ENCODE measurements around the gene MFNG. TPM values are rescaled to one million over a fixed set of nuclear protein-coding genes. Genes with fewer than 3 reads are reported as not detected.

MFNG gene
- total RNA-seq, 1 donor from 2014 or later, result 3.7 TPM

DNA sequence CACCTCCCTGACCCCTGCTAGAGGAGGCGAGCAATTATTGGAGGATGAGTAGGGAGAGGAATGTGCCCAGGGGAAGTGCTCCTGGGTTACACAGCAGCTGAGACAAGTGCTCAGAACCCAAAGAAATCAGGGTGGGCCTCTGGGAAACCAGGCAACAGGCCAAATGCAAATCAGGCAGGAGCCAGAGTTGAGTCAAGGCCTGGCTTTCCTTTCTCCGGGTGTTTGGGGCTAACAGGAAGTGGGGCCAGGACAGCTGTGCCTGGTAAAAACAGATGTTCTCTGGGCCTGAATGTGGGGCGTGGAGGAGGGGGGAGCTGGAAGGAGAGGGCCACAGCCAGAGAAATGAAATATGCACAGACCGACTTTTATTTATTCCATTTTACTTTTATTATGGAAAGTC lies 22.0 kb downstream of the MFNG start:
- H3K9me3 ChIP-seq (ENCODE audit: control insufficient read depth in 3 of 3, low read length in 3 of 3), result no peaks in the 10 kb centered on the region
- no peak overlapping the region for H3K4me3 ChIP-seq (ENCODE audit: low read length in 3 of 3)
- H3K27ac ChIP-seq (ENCODE audit: low read depth, low read length), result no peak overlapping the region
- H3K9ac ChIP-seq (ENCODE audit: low read depth in 1 of 3, low read length in 3 of 3), result no peak overlapping the region
- peaks cover 17 to 40% (median 18%) of the 10 kb centered on the region in 3 donors for H3K27me3 ChIP-seq (ENCODE audit: control insufficient read depth in 3 of 3, insufficient read depth in 3 of 3, low read length in 3 of 3)
- no peaks in the 10 kb centered on the region for H3K4me1 ChIP-seq (ENCODE audit: control insufficient read depth in 3 of 3, insufficient read depth in 3 of 3, low read length in 3 of 3)
- H3K36me3 ChIP-seq (ENCODE audit: control insufficient read depth in 3 of 3, insufficient read depth in 3 of 3, low read length in 3 of 3), result no peaks in the 10 kb centered on the region

DNA sequence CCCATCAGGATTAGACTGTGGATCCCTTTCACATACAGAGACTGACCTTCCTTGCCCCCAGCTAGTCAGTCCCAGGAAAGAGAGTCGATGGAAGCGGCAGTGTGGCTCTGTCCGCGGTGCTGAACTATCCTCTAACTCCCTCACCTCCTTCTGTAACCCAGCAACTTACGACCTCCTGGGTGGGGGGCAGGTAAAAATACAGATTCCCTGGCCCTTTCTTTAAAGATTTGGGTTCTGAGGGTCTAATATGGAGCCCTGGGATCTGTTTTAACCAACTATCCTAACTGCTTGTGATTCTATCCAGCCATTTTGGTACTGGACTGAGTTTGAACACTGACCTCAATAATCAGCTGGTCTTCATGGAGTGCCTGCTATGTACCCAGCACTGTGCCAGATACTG lies 23.2 kb downstream of the MFNG start:
- Histone ChIP-seq H3K4me1 (ENCODE audit: control insufficient read depth in 3 of 3, insufficient read depth in 3 of 3, low read length in 3 of 3) (no peaks in the 10 kb centered on the region), H3K36me3 (ENCODE audit: control insufficient read depth in 3 of 3, insufficient read depth in 3 of 3, low read length in 3 of 3) (no peaks in the 10 kb centered on the region), H3K9ac (ENCODE audit: low read depth in 1 of 3, low read length in 3 of 3) (no peak overlapping the region), H3K9me3 (ENCODE audit: control insufficient read depth in 3 of 3, low read length in 3 of 3) (no peaks in the 10 kb centered on the region), H3K27ac (ENCODE audit: low read depth, low read length) (no peak overlapping the region), H3K27me3 (ENCODE audit: control insufficient read depth in 3 of 3, insufficient read depth in 3 of 3, low read length in 3 of 3) (peaks cover 18 to 39% (median 20%) of the 10 kb centered on the region in 3 donors), H3K4me3 (ENCODE audit: low read length in 3 of 3) (no peak overlapping the region)

DNA sequence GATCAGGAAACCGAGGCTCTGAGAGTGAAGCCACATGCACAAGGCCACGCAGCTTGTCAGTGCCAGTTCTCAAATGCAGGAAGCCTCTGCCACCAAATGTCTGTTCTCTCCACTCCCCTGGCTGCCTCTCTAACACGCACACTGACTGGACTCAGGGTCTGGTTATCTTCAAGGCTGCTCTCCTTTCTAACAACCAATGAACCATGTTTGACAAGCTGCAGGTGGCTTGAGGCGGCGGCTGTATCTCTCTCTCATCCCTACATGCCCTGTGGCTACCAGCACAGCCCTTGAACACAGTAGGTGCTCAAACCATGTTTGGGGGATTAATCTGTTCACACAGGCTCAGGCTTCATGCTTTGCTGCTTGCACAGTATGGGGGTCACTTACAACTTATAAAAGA lies 23.7 kb downstream of the MFNG start:
- Histone ChIP-seq H3K9me3 (ENCODE audit: control insufficient read depth in 3 of 3, low read length in 3 of 3) (no peaks in the 10 kb centered on the region), H3K4me1 (ENCODE audit: control insufficient read depth in 3 of 3, insufficient read depth in 3 of 3, low read length in 3 of 3) (no peaks in the 10 kb centered on the region), H3K36me3 (ENCODE audit: control insufficient read depth in 3 of 3, insufficient read depth in 3 of 3, low read length in 3 of 3) (no peaks in the 10 kb centered on the region), H3K4me3 (ENCODE audit: low read length in 3 of 3) (no peak overlapping the region), H3K9ac (ENCODE audit: low read depth in 1 of 3, low read length in 3 of 3) (no peak overlapping the region), H3K27ac (ENCODE audit: low read depth, low read length) (no peak overlapping the region), H3K27me3 (ENCODE audit: control insufficient read depth in 3 of 3, insufficient read depth in 3 of 3, low read length in 3 of 3) (peaks cover 19 to 38% (median 19%) of the 10 kb centered on the region in 3 donors)

DNA sequence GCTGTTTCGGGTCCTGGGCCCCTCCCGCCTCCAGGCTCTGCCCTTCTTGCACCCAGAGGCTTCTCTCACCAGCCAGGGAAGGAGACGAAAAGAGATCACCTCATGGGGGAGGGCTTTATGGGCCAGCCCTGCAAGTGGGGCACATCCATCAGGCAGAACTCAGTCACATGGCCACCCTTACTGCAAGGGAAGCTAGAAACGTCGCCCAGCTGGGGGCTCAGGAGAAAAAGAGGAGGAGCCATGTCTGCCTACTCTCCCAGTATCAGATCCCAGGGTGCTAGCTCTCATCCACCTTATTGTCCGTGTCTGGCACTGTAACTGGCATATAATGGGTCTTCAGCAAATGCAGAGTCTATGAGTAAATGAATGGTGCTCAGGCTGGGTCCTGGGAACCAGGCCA lies 24.2 kb downstream of the MFNG start:
- Histone ChIP-seq H3K36me3 (ENCODE audit: control insufficient read depth in 3 of 3, insufficient read depth in 3 of 3, low read length in 3 of 3) (no peaks in the 10 kb centered on the region), H3K4me3 (ENCODE audit: low read length in 3 of 3) (no peak overlapping the region), H3K9me3 (ENCODE audit: control insufficient read depth in 3 of 3, low read length in 3 of 3) (no peaks in the 10 kb centered on the region), H3K27me3 (ENCODE audit: control insufficient read depth in 3 of 3, insufficient read depth in 3 of 3, low read length in 3 of 3) (peaks cover 17 to 38% (median 19%) of the 10 kb centered on the region in 3 donors), H3K4me1 (ENCODE audit: control insufficient read depth in 3 of 3, insufficient read depth in 3 of 3, low read length in 3 of 3) (no peaks in the 10 kb centered on the region), H3K9ac (ENCODE audit: low read depth in 1 of 3, low read length in 3 of 3) (no peak overlapping the region), H3K27ac (ENCODE audit: low read depth, low read length) (no peak overlapping the region)

DNA sequence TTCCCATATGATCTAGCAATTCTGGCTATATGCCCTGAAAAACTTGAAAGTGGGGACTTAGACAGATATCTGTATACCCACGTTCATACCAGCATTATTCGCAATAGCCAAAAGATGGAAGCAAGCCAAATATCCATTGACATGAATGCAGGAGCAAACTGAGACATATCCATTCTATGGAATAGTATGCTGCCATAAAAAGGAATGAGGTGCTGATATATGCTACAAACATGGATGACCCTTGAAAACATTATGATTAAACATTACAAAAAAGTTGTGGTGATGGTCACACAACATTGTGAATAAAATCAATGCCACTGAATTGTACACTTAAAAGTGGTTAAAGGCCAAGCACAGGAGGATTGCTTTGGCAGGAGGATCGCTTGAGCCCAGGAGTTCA lies 25.5 kb downstream of the MFNG start:
- H3K4me3 ChIP-seq (ENCODE audit: low read length in 3 of 3), result no peak overlapping the region
- peaks cover 24 to 43% (median 24%) of the 10 kb centered on the region in 3 donors for H3K27me3 ChIP-seq (ENCODE audit: control insufficient read depth in 3 of 3, insufficient read depth in 3 of 3, low read length in 3 of 3)
- no peak overlapping the region for H3K27ac ChIP-seq (ENCODE audit: low read depth, low read length)
- H3K9me3 ChIP-seq (ENCODE audit: control insufficient read depth in 3 of 3, low read length in 3 of 3), result no peaks in the 10 kb centered on the region
- no peaks in the 10 kb centered on the region for H3K36me3 ChIP-seq (ENCODE audit: control insufficient read depth in 3 of 3, insufficient read depth in 3 of 3, low read length in 3 of 3)
- no peak overlapping the region for H3K9ac ChIP-seq (ENCODE audit: low read depth in 1 of 3, low read length in 3 of 3)
- no peaks in the 10 kb centered on the region for H3K4me1 ChIP-seq (ENCODE audit: control insufficient read depth in 3 of 3, insufficient read depth in 3 of 3, low read length in 3 of 3)

DNA sequence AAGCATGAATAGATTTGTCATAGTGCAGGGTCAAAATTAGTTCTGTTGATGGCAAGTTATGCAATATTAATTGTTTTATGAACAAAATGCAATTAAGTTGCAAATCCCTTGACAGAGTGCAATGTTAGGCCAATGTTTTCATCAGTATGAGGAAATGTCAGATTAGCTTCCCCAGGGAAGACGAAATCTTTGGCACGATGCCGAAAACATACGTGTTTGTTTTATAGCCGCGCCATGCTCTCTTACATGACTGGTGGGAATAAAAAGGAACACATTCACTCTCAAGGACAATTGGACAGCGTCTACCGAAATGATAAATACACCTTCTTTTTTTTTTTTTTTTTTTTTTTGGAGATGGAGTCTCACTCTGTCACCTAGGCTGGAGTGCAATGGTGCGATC lies 27.0 kb downstream of the MFNG start:
- Histone ChIP-seq H3K27ac (ENCODE audit: low read depth, low read length) (no peak overlapping the region), H3K27me3 (ENCODE audit: control insufficient read depth in 3 of 3, insufficient read depth in 3 of 3, low read length in 3 of 3) (peaks cover 32 to 48% (median 32%) of the 10 kb centered on the region in 3 donors), H3K9me3 (ENCODE audit: control insufficient read depth in 3 of 3, low read length in 3 of 3) (no peaks in the 10 kb centered on the region), H3K4me3 (ENCODE audit: low read length in 3 of 3) (no peak overlapping the region), H3K36me3 (ENCODE audit: control insufficient read depth in 3 of 3, insufficient read depth in 3 of 3, low read length in 3 of 3) (no peaks in the 10 kb centered on the region), H3K4me1 (ENCODE audit: control insufficient read depth in 3 of 3, insufficient read depth in 3 of 3, low read length in 3 of 3) (no peaks in the 10 kb centered on the region), H3K9ac (ENCODE audit: low read depth in 1 of 3, low read length in 3 of 3) (no peak overlapping the region)

DNA sequence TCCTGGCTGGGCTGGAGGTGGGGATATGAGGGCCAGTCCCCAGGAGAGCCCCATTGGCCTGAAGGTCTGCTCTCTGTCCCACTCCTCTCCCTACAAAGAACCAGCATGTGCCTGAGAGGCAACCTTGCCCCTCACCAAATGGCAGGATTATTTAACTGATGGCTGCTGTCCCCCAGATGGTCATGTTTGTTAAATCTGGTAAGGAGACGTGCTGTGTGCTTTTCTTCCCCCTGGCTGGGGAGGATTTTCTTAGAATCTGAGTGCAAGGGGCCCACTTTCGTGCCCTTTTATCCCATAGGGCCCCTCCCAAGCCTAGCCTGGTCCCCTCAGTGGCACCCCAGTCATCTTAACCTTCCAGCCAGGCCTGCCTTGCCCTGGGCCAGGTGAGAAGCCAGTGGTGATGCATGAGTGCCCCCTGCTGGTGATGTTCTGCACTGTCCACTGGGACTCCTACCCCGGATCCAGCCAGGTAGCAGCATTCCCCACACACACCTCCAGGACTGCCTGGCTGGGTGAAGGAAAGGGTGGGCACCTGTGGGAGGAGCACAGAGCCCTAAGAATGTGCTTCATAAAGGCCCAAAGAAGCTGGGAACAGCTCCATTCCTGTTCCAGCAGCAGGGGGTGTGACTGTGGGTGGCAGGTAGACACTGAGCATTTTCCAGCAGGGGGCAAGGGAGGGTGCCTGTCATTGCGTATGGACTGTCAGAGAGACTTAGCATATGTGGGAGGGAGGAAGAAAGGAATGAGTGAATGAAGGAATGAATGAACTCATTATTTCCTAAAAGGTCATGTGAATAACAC lies 28.9 kb downstream of the MFNG start:
- Histone ChIP-seq H3K36me3 (ENCODE audit: control insufficient read depth in 3 of 3, insufficient read depth in 3 of 3, low read length in 3 of 3) (no peaks in the 10 kb centered on the region), H3K9me3 (ENCODE audit: control insufficient read depth in 3 of 3, low read length in 3 of 3) (no peaks in the 10 kb centered on the region), H3K27me3 (ENCODE audit: control insufficient read depth in 3 of 3, insufficient read depth in 3 of 3, low read length in 3 of 3) (peaks cover 33 to 40% (median 37%) of the 10 kb centered on the region in 3 donors), H3K9ac (ENCODE audit: low read depth in 1 of 3, low read length in 3 of 3) (no peak overlapping the region), H3K27ac (ENCODE audit: low read depth, low read length) (no peak overlapping the region), H3K4me1 (ENCODE audit: control insufficient read depth in 3 of 3, insufficient read depth in 3 of 3, low read length in 3 of 3) (no peaks in the 10 kb centered on the region), H3K4me3 (ENCODE audit: low read length in 3 of 3) (no peak overlapping the region)

DNA sequence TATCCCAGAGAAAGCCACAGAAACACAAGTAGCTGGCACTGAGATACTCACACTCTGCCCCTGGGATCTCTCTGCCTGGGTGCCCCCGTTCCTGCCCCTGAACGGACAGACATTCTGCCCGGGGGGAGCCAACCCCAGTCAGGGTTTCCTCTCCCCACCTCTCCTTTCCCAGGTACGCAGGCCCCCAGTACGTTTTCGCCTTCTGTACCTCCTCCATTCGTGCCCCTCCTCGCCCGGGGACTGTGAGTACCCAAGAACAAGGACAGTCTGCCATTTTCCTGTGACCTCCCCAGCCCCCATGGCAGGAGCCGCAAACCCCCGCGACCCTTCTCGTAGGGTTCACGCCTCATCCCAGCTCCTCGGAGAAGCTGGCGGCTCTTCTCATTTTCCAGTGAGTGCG lies 29.8 kb downstream of the MFNG start:
- H3K9me3 ChIP-seq (ENCODE audit: control insufficient read depth in 3 of 3, low read length in 3 of 3), result peaks cover 0 to 2% (median 0%) of the 10 kb centered on the region in 3 donors
- no peak overlapping the region for H3K4me3 ChIP-seq (ENCODE audit: low read length in 3 of 3)
- peaks cover 33 to 42% (median 37%) of the 10 kb centered on the region in 3 donors for H3K27me3 ChIP-seq (ENCODE audit: control insufficient read depth in 3 of 3, insufficient read depth in 3 of 3, low read length in 3 of 3)
- no peaks in the 10 kb centered on the region for H3K4me1 ChIP-seq (ENCODE audit: control insufficient read depth in 3 of 3, insufficient read depth in 3 of 3, low read length in 3 of 3)
- H3K27ac ChIP-seq (ENCODE audit: low read depth, low read length), result no peak overlapping the region
- H3K9ac ChIP-seq (ENCODE audit: low read depth in 1 of 3, low read length in 3 of 3), result no peak overlapping the region
- H3K36me3 ChIP-seq (ENCODE audit: control insufficient read depth in 3 of 3, insufficient read depth in 3 of 3, low read length in 3 of 3), result no peaks in the 10 kb centered on the region

DNA sequence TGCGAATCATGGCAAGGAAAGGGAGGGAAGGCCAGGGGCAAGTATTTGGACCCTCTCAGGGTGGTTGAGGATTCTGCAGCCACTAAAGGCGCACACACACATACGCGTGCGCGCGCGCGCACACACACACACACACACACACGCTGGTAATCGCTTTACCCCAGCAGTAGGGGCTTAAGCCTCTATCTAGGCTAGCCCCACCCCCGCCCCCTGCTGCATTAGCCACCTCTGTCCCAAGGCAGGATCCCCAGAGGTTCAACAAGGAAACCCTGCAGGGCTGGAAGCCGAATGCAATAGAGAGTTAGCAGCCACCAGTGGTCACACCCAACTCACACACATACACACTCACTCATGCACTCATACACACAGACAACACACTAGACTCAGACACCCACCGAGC lies 30.3 kb downstream of the MFNG start:
- Histone ChIP-seq H3K9me3 (ENCODE audit: control insufficient read depth in 3 of 3, low read length in 3 of 3) (peaks cover 0 to 7% (median 0%) of the 10 kb centered on the region in 3 donors), H3K4me3 (ENCODE audit: low read length in 3 of 3) (no peak overlapping the region), H3K27me3 (ENCODE audit: control insufficient read depth in 3 of 3, insufficient read depth in 3 of 3, low read length in 3 of 3) (peaks cover 33 to 42% (median 37%) of the 10 kb centered on the region in 3 donors), H3K36me3 (ENCODE audit: control insufficient read depth in 3 of 3, insufficient read depth in 3 of 3, low read length in 3 of 3) (no peaks in the 10 kb centered on the region), H3K4me1 (ENCODE audit: control insufficient read depth in 3 of 3, insufficient read depth in 3 of 3, low read length in 3 of 3) (no peaks in the 10 kb centered on the region), H3K27ac (ENCODE audit: low read depth, low read length) (no peak overlapping the region), H3K9ac (ENCODE audit: low read depth in 1 of 3, low read length in 3 of 3) (no peak overlapping the region)

DNA sequence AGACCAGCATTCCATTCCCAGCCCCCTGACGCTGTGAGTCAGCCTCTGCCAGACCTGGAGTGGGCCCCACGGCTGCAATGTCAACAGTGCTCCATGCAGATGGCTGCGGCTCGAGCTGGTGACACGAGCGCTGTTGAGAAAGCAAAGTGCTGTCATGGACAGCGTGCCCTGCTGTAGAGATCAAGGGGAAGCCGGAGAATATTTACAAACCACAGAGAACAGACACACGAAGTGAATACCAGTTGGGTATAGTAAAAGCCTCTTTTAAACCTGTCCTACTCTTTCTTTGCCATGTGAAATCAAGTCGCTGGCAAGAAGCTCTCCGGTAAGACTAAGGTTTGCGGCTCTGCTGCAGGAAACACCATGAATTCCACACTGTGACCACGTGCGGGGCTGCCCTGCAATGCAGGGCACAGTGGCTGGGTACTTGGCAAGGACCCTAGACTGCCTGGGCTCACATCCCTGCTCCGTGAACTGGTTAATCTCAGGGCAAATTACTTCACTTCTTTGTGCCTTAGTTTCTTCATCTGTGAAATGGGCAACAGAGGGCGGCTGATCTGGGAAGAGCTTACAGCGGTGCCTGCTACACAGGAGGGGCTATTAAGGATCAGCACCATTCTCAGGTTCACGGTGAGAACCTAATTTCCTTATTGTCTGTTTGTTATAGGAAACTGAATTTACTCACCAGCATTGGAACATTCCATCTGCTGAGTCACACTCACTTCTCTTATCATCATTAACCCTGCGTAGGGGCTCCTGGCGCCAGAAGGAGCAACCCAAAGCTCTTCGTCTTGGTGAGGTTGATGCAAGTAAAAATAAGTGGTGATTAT lies 31.1 kb downstream of the MFNG start:
- Histone ChIP-seq H3K36me3 (ENCODE audit: control insufficient read depth in 3 of 3, insufficient read depth in 3 of 3, low read length in 3 of 3) (no peaks in the 10 kb centered on the region), H3K4me3 (ENCODE audit: low read length in 3 of 3) (no peak overlapping the region), H3K27ac (ENCODE audit: low read depth, low read length) (no peak overlapping the region), H3K27me3 (ENCODE audit: control insufficient read depth in 3 of 3, insufficient read depth in 3 of 3, low read length in 3 of 3) (peaks cover 33 to 49% (median 44%) of the 10 kb centered on the region in 3 donors), H3K9ac (ENCODE audit: low read depth in 1 of 3, low read length in 3 of 3) (no peak overlapping the region), H3K9me3 (ENCODE audit: control insufficient read depth in 3 of 3, low read length in 3 of 3) (peaks cover 0 to 8% (median 0%) of the 10 kb centered on the region in 3 donors), H3K4me1 (ENCODE audit: control insufficient read depth in 3 of 3, insufficient read depth in 3 of 3, low read length in 3 of 3) (no peaks in the 10 kb centered on the region)

Measured in skeletal muscle tissue (tissue), 4 donors.